ENCODE results near the gene KIF1C.

DNA sequence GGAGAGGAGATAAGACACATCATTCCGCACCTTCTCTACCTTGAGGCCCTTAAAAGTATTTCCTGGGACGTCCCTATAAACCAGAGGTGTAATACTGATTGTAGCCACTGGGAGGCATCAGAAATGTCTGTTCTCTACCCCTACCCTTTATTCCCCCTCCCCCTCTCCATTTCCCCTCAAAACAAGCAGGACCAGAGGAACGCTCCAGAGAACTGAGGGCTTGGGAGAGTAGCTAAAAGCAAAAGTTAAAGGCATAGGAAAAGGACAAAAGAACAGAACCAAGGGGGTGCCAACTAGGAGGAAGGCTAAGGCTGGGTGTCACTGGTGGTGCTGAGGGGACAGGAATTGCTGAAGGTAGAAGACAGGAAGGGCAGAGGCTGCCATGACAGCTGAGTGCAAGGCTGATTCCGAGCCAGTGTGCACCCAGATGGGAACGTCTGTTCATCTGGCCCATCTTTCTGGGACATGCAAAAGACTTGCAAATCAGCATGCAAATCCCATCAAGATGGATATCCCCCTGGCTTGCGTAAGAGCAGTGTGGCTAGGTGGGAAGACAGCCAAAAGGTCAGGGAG is 17.0 kb upstream of the KIF1C start:
- TF ChIP-seq, protein P1, sequence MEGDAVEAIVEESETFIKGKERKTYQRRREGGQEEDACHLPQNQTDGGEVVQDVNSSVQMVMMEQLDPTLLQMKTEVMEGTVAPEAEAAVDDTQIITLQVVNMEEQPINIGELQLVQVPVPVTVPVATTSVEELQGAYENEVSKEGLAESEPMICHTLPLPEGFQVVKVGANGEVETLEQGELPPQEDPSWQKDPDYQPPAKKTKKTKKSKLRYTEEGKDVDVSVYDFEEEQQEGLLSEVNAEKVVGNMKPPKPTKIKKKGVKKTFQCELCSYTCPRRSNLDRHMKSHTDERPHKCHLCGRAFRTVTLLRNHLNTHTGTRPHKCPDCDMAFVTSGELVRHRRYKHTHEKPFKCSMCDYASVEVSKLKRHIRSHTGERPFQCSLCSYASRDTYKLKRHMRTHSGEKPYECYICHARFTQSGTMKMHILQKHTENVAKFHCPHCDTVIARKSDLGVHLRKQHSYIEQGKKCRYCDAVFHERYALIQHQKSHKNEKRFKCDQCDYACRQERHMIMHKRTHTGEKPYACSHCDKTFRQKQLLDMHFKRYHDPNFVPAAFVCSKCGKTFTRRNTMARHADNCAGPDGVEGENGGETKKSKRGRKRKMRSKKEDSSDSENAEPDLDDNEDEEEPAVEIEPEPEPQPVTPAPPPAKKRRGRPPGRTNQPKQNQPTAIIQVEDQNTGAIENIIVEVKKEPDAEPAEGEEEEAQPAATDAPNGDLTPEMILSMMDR (IDR thresholded peaks at IDR 0.05) = peak; percentile 71 to 89 (median 85)
- no peak for TF ChIP-seq POLR2A (IDR thresholded peaks at IDR 0.05)
